22Rv1 (cell line): ENCODE results near the gene KNG1.

ENCODE experiments used
- CTCF ChIP-seq: fragments of 450-650 bp; IDR thresholded peaks from 2 replicates; pipeline ENCODE4 v1.5.1; 2017; ENCODE audit warnings: mild to moderate bottlenecking
- ZFX ChIP-seq: fragments of 450-650 bp; IDR thresholded peaks from 2 replicates; pipeline ENCODE4 v1.6.1; 2017; ENCODE audit warnings: antibody characterized with exemption, borderline replicate concordance

- TF ChIP-seq CTCF (no peak), ZFX (no peak)
Observed at GRCh38 chr3:186697510-186697909, 19.6 kb upstream of the KNG1 start.
